NCI-H1436 treated with DMSO at 0.1 percent for 48 hours (cell line): ENCODE results near the gene TRAK2.
"Not testable (repeated sequence)": the region's sequence is repeated elsewhere in the genome, so short reads cannot be mapped to it uniquely, and the experiment has no call there.

Experiments used
- DNase-seq: peaks from one replicate; lab custom pipeline; 2025; lab: John Stamatoyannopoulos, UW

The TRAK2 gene

GRCh38 chr2:201414099-201415023 is 36.9 kb downstream of the TRAK2 start:
- DNase-seq = no peak

DNA sequence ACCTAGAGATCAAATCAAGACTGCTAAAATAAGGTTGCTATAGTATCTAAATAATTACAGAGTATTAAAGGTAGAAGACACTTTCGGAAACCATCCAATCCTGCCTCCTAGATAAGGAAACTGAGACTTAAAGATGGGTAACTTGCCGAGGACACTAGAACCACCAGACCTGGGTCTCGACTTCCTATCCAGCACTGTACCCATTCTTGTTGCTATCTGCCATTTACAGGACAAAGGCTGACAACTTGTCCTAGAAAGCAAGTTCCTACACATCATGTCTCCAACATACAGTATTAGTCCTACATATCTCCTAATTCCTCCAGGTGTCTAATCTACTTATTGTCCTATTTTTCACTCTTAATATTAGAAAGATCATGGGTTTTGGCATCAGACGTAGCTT is 37.7 kb downstream of the TRAK2 start:
- DNase-seq = no peak

DNA sequence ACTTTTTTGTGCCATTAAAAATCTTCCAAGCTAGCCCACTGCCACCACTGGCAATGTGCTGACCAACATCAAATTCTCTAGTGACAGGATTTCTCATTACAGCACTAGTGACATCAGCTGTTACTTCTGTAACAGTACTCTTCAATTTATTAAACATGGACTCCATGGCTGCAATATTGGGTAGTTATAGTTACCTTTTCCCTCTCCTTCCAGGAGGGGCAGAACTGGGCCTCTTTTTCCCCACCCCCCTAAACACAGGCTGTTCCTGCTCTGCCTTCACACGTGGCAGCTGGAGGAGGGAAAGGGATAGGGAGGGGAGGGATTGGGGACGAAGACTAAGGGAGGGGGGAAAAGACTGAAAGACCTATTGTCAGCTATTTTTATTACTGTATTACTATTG is 38.1 kb downstream of the TRAK2 start:
- DNase-seq = no peak

- no peak for DNase-seq
Observed at GRCh38 chr2:201411421-201411820, 39.8 kb downstream of the TRAK2 start.

- no peak for DNase-seq
Observed at GRCh38 chr2:201408931-201409330, 42.3 kb downstream of the TRAK2 start.

- DNase-seq = no peak
Observed at GRCh38 chr2:201407265-201407664, 44.0 kb downstream of the TRAK2 start.

GRCh38 chr2:201406077-201406662 is 45.1 kb downstream of the TRAK2 start:
- no peak for DNase-seq

GRCh38 chr2:201404699-201405280 is 46.5 kb downstream of the TRAK2 start:
- no peak for DNase-seq

- DNase-seq = no peak
Observed at GRCh38 chr2:201403880-201404279, 47.4 kb downstream of the TRAK2 start.

DNA sequence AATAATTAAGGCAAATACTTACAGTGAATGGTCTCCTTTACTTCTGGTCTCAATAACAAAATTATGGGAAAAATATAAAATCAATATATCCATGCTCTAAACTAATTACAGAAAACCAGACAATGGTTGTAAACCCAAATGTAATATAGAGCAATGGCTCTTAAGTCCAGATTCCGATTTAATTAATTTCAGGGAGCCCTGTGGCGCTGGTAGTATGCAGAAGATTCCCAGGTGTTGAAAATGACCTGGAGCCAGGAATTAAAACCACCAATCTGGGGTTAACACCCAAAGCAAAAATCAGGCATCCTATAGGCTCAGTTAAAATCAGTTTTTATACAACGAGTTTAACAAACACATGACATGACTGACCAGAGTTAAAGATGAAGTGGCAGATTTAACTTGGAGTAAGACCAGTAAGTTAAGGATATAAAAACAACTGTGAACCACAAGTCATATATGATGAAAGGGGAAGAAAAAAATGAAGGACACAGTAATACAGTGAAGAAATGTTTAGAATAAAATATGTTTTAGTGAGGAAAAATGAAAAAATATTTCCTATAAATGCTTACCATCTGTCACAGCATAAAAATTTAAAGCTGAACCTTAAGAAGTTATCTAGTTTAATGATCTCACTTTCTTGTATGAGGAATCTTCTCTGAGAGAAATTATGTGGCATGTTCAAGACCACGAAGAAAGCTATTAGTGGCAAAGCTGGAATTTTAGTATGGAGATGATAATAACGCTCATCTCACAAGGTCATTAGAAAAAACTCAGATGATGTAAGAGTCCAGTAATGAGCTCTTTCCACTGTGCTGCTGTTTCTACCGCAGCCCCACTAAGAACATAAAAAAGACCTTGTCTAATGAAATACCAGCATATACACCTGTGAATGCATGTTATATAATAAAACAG is 48.4 kb downstream of the TRAK2 start:
- DNase-seq = no peak

GRCh38 chr2:201401815-201402214 is 49.4 kb downstream of the TRAK2 start:
- no peak for DNase-seq

GRCh38 chr2:201396595-201396994 is 54.7 kb downstream of the TRAK2 start:
- DNase-seq = no peak

DNA sequence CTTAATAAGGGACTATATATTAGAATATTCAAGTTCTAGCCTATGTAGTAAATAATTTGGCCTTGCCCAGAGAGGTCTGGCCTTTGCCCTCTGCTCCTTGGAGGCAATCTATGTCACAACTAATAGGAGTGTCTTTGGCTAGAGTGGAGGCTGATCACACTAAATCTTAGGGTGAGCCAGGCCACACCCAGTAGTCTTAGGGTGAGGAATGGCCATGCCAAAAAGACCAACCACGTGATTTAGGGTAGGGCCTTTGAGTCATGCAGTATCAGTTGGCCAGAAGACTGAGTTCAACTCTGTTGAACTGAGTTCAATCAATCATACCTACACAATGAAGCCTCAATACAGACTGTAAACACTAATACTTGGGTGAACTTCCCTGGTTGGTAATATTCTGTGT is 68.1 kb downstream of the TRAK2 start:
- DNase-seq = no peak

- no peak for DNase-seq
Observed at GRCh38 chr2:201378496-201379397, 72.5 kb downstream of the TRAK2 start.

DNA sequence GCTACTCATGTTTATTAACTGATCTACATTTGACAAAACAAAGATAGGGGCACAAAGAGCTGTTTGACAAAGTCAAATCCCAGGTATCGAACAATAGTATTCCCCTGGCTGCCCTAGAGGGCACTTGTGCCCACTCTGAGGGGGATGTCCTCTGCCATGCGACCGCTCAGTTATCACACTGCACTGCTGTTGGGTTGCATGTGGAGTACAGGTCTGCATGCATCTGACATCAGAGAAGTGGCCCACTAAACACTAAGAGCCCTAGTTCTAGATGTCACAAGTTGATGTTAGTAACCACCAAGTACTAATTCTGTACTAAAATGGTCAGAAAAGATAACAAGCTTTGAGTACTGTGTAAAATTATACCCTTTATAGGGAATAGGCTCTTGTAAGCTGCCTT is 74.0 kb downstream of the TRAK2 start:
- DNase-seq = no peak

DNA sequence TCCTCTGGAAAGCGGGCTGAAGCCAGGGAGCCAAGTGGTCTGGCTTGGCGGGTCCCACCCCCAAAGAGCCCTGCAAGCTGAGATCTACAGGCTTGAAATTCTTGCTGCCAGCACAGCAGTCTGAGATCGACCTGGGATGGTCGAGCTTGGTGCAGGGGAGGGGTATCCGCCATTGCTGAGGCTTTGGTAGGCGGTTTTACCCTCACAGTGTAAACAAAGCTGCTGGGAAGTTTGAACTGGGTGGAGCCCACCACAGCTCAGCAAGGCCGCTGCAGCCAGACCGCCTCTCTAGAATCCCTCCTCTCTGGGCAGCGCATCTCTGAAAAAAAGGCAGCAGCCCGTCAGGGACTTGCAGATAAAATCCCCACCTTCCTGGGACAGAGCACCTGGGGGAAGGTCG is 81.5 kb downstream of the TRAK2 start:
- no peak for DNase-seq

DNA sequence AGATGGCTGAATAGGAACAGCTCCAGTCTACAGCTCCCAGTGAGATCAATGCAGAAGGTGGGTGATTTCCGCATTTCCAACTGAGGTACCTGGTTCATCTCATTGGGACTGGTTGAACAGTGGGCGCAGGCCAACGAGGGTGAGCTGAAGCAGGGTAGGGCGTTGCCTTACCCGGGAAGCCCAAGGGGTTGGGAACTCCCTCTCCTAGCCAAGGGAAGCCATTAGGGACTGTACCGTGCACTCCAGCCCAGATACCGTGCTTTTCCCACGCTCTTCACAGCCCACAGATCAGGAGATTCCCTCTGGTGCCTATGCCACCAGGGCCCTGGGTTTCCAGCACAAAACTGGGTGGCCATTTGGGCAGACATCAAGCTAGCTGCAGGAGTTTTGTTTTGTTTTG is 81.9 kb downstream of the TRAK2 start:
- DNase-seq = not testable (repeated sequence)

DNA sequence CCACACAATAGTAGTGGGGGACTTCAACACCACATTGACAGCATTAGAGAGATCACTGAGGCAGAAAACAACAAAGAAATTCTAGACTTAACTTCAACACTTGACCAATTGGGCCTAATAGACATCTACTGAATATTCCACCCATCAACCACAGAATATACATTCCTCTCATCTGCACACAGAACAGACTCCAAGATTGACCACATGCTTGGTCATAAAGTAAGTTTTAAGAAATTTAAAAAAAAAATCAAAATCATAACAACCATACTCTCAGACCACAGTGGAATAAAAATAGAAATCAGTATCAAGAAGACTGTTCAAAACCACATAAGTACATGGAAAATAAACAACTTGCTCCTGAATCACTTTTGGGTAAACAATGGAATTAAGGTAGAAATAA is 85.1 kb downstream of the TRAK2 start:
- no peak for DNase-seq

- no peak for DNase-seq
Observed at GRCh38 chr2:201363857-201364560, 87.2 kb downstream of the TRAK2 start.

DNA sequence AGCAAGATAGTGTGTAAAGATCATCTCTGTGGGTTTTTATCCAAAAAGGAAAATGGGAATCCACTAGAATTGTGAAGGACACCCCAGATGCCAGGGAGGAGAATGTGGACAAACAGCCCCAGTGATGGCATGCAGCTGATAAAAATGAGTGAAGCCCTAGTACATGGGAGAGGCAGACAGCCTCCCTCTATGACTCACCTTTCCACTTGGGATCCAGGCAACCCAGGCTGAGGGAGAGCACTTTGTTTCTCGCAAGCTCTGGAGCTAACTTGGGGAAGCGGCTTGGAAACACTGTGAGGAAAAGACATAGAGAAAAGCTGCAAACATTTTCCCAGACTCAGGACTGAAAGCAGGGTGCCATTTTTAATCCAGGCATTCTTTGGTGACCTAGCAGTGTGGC is 88.9 kb downstream of the TRAK2 start:
- DNase-seq = no peak
